GM12878 (cell line): ENCODE measurements around the gene BNIP1. TPM values are rescaled to one million over a fixed set of nuclear protein-coding genes. Genes with fewer than 3 reads are reported as not detected.

Experiments used
- CBX3 ChIP-seq: fragments of 200-600 bp; sonication (generic); IDR thresholded peaks from 2 replicates; pipeline ENCODE4 v1.6.1; 2016; ENCODE audit warnings: low read depth, borderline replicate concordance
- ETV6 ChIP-seq, 2 experiments: fragments of 450-650 bp in 1 of 2; IDR thresholded peaks in 1 of 2; conservative IDR thresholded peaks in 1 of 2; 2 replicates each; pipeline ENCODE4 v1.6.1; 2014; ENCODE audit warnings: antibody characterized with exemption in 1 of 2, borderline replicate concordance in 1 of 2, low read depth in 1 of 2, mild to moderate bottlenecking in 1 of 2, moderate library complexity in 1 of 2
- HCFC1 ChIP-seq: fragments of 150-350 bp; IDR thresholded peaks from 2 replicates; pipeline ENCODE4 v1.6.1; 2014; ENCODE audit warnings: low read length
- HDGF ChIP-seq: fragments of 450-650 bp; IDR thresholded peaks from 2 replicates; pipeline ENCODE4 v1.6.1; 2016; ENCODE audit warnings: antibody characterized with exemption
- NFYB ChIP-seq: IDR thresholded peaks from 2 replicates; pipeline ENCODE4 v1.6.1; 2011; ENCODE audit warnings: low read depth, mild to moderate bottlenecking, low read length, improper control_type of control experiment, moderate library complexity; ENCODE audit not compliant: insufficient read depth
- SIN3A ChIP-seq: IDR thresholded peaks from 2 replicates; pipeline ENCODE4 v1.6.1; 2012; ENCODE audit warnings: low read depth, low read length, improper control_type of control experiment
- polyA plus RNA-seq, 11 experiments: library from polyadenylated mRNA; depleted of rRNA in 4 of 11; unstranded in 6 of 11; stranded (reverse) in 5 of 11; fragments of >200 nt; fragmentation: Nextera tagmentation in 4 of 11; fragmentation: Illumina TruSeq in 1 of 11; extraction: Ambion mirVana in 4 of 11; extraction: Trizol in 1 of 11; gene quantifications; 1 replicate in 1 of 11; 2 replicates in 10 of 11; pipeline versions ENCODE4 v1.2.1 to v1.2.3, GENCODE V29; 2011 to 2016; ENCODE audit warnings: inconsistent platforms in 2 of 11, missing spikeins in 2 of 11, low read depth in 1 of 11
- total RNA-seq, 4 experiments: library from RNA; depleted of rRNA in 3 of 4; stranded (reverse); fragments of >200 nt in 3 of 4; fragmentation: Illumina TruSeq in 1 of 4; extraction: Trizol in 1 of 4; gene quantifications; 2 replicates each; pipeline versions ENCODE4 v1.2.1 to v1.2.3, GENCODE V29; 2013 to 2021
- TF ChIP-seq, protein P1 (sequence below): fragments of 450-650 bp; formaldehyde crosslinking; IDR thresholded peaks from 2 replicates; pipeline ENCODE4 v1.4.0; 2020; ENCODE audit warnings: mild to moderate bottlenecking, moderate library complexity
- TF ChIP-seq, protein P2 (sequence below): fragments of 450-650 bp; IDR thresholded peaks from 2 replicates; pipeline ENCODE4 v1.6.1; 2017; ENCODE audit warnings: mild to moderate bottlenecking

Gene BNIP1
- total and polyA plus RNA-seq, 10 of the 15 experiments (the other 5 are each of a cell fraction or from before 2014, with no cell fraction given): 20.5 to 62.5 (median 27.4) TPM

- TF ChIP-seq, protein P1, sequence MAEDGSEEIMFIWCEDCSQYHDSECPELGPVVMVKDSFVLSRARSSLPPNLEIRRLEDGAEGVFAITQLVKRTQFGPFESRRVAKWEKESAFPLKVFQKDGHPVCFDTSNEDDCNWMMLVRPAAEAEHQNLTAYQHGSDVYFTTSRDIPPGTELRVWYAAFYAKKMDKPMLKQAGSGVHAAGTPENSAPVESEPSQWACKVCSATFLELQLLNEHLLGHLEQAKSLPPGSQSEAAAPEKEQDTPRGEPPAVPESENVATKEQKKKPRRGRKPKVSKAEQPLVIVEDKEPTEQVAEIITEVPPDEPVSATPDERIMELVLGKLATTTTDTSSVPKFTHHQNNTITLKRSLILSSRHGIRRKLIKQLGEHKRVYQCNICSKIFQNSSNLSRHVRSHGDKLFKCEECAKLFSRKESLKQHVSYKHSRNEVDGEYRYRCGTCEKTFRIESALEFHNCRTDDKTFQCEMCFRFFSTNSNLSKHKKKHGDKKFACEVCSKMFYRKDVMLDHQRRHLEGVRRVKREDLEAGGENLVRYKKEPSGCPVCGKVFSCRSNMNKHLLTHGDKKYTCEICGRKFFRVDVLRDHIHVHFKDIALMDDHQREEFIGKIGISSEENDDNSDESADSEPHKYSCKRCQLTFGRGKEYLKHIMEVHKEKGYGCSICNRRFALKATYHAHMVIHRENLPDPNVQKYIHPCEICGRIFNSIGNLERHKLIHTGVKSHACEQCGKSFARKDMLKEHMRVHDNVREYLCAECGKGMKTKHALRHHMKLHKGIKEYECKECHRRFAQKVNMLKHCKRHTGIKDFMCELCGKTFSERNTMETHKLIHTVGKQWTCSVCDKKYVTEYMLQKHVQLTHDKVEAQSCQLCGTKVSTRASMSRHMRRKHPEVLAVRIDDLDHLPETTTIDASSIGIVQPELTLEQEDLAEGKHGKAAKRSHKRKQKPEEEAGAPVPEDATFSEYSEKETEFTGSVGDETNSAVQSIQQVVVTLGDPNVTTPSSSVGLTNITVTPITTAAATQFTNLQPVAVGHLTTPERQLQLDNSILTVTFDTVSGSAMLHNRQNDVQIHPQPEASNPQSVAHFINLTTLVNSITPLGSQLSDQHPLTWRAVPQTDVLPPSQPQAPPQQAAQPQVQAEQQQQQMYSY (CRISPR knock-in tag): no peak
- TF ChIP-seq CBX3 (no peak), SIN3A (no peak), ETV6 (conservative IDR thresholded peaks at IDR 0.05 in 1 of 2, IDR thresholded peaks at IDR 0.05 in 1 of 2; ENCODE audit: borderline replicate concordance in 1 of 2, low read depth in 1 of 2) (no peak), NFYB (no peak), HDGF (no peak), HCFC1 (no peak)
- TF ChIP-seq, protein P2, sequence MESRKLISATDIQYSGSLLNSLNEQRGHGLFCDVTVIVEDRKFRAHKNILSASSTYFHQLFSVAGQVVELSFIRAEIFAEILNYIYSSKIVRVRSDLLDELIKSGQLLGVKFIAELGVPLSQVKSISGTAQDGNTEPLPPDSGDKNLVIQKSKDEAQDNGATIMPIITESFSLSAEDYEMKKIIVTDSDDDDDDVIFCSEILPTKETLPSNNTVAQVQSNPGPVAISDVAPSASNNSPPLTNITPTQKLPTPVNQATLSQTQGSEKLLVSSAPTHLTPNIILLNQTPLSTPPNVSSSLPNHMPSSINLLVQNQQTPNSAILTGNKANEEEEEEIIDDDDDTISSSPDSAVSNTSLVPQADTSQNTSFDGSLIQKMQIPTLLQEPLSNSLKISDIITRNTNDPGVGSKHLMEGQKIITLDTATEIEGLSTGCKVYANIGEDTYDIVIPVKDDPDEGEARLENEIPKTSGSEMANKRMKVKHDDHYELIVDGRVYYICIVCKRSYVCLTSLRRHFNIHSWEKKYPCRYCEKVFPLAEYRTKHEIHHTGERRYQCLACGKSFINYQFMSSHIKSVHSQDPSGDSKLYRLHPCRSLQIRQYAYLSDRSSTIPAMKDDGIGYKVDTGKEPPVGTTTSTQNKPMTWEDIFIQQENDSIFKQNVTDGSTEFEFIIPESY: no peak
Measured at GRCh38 chr5:173155912-173156311, 11.6 kb downstream of the BNIP1 start (continued).
